ENCODE results near the gene KCNJ1.
A peak's percentile ranks its signal among the peaks of the same experiment; 100 is the strongest.

The KCNJ1 gene

DNA sequence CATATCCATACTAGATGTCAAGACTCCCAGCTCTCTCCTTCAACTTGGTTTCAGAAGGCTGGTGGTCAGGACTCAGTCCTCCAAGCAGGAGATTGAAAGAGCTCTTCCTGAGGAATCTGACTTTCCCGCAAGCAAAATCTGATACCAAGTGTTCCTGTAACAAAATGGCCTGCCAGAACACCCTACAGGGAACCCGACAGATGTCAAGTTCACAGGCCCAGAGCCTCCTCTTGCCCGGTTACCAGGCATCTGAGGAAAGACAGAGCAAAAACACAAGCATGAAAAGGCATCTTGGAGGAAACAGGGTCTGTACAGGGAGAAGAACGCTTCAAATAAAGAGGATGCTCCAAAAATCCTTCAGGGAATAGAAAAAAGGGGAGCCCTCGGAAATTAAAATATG is 15.4 kb upstream of the KCNJ1 start:
- DNase-seq (ENCODE audit: low read depth, low spot score): no peak

DNA sequence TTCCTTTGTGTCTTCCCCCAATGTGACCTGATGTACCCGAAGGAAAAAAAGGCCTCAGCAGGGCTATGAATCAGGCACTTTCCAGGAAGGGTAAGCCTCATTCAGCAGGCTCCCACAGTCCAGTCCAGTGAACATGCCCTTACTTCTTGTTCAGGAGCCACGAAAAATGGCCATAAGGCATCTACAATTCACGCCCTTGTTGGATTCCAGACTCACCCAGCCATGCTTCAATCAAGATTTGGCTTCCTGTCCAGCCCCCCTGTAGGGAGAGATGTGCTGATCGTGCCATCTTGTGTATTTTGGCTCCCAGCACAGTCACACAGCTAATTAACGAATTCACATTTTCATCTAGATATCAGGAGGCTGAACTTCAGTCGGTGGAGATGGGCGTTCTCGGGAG is 14.1 kb upstream of the KCNJ1 start:
- DNase-seq (ENCODE audit: low read depth, low spot score): no peak

DNA sequence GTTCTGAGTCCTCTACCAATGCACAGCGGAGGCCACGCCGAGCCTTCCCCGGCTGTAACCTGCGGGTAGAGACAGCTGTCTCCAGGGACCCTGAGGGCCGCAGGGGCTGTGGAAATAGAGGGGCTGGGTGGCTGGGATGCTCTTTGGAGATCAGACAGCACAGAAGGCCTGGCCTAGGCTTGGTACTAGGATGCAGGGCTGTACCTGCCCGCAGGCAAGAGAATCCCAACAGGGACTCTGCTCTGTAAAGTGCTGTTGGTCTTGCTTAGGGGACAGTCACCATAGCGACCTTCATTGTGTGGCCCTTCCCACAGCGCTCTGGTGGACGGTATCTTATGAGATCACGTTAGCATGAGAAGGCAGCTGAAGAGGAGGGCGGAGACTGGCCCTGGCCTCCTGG is 12.7 kb upstream of the KCNJ1 start:
- no peak for DNase-seq (ENCODE audit: low read depth, low spot score)

DNA sequence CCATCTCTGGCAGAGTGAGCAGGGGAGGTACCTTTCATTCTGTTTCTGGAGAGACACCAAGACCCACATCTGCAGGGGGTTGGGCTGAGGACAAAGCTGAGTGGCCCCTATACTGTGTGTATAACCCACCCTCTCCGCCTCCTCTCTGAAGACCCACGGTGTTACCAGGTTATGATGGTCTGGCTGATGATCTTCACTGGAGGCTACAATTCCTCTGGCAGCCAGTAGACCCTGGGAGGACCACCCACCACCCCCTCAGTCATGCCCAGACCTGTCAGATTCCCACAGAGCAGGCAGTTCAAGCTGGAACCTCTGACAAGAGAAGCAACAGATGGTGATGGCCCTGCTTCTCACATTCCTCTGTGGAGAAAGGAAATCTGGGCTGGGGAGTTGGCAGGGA is 11.4 kb upstream of the KCNJ1 start:
- DNase-seq (ENCODE audit: low read depth, low spot score): no peak

DNA sequence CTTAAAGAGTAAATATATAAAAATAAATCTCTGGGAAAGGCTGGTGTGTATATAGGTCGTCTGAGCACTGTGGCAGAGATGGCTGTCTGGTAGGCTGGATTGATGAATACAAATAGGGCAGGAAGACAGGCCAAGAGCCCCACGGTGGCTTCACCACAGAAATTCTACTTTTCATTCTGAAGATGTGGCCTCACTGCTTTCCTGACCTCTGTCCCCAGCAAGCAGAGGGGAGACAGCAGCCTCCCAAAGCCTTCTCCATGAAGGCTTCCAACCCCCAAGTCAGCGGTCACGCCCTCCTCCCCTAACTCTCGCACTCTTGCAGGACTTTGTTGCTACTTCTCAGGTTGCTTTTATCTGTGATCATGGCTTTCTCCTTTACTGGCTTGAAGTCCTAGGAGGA is 10.6 kb upstream of the KCNJ1 start:
- DNase-seq (ENCODE audit: low read depth, low spot score): no peak

DNA sequence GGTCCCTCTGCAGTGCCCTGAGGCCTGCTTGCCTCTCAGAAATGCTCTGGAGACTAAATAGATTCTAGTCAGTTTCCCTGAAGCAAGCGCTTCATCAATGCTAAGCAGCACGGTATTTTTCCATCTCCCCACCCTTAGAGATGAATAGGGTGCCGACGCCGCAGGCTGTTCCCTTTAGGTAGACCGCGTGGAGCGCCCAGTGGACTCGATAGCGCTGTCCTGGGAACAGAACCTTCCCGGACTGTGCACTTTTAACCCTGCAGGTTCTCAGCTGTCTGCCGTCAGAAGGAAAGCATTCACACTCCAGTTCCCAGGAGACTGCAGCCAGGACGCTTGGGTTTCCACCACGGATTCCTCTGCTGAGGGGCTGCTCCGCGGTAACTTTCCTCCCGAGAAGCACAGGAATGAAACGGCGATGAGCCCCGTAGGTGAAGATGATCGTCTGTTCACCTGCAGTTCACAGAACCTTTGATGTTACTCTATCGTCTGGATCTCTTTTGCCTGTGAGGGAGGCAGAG is 9.1 kb upstream of the KCNJ1 start:
- no peak for DNase-seq (ENCODE audit: low read depth, low spot score)

DNA sequence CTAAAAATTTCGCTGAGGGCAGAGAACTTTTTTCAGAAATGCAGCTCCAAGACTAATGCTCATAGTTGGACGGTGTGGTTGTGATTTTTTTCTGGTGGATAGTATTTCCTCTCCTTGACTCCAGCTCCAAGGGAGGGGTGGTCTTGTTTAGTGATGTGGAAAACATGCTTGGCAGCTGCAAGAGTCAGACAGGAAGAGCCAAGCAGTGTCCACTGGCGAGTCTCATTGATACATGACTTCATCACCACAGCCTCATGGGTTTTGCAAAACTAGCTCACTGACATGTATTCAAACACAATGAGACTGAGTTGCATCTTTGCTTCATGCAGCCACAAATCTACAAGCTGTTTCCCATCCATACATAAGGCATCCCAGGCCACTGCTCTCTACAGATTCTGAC is 7.3 kb upstream of the KCNJ1 start:
- no peak for DNase-seq (ENCODE audit: low read depth, low spot score)

DNA sequence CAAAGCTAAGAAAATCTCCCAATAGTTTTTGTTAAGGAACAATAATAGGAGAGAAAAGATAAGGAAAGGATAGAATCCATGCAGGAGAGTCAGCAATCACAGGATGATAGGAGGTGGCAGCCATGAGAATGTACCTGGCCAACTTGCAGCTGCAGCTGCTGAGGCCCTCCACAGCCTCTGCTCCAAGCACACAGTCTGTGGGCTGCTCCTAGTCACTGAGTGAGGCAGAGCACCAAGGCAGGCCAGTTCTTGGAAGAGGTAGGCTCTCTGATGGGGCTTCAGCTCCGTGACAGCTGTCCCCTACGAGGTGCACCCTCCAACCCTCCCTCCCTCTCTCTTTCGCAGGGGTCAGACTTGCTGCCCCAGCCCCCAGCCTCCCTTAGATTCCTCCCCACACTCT is 5.5 kb upstream of the KCNJ1 start:
- no peak for DNase-seq (ENCODE audit: low read depth, low spot score)

DNA sequence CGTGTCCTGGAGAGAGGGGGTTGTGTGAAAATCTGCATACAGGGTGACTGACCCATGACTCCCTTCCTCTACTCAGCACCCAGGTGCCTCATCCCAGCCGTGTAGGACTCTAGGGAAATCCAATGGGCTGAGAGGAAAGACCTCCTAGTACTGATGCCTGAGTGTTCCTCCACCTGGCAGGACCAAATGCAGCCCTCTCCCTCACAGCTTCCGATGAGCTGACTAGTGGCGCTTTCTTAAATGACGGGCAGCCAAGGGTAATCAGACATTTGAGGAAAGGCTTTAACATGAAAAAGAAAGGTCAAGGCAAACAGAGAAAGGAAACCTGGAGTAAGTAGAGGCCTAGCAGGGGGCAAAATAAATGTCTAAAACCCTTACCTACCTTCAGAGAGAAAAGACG is 5.0 kb upstream of the KCNJ1 start:
- DNase-seq (ENCODE audit: low read depth, low spot score): no peak

DNA sequence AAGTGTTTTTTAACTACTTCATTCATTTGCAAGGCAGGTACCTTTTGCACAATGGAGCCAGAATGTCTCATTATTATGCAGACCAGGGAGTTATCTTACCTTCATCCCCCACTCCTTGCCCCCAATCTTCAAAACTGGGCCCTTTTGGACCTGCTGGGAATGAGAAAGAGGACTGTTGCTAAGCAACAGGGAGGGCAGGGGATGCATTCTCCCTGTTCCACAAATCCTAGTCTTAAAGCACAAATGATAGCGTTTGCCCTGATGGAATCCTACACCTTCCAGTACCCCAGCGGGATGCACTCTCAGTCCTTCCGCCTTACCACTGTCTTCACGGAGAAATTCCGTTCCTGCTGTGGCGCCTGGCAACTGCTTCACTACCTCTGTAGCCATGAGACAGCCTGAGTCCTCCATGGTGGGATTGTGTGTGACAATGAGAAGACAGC is 4.1 kb upstream of the KCNJ1 start:
- DNase-seq (ENCODE audit: low read depth, low spot score): no peak

DNA sequence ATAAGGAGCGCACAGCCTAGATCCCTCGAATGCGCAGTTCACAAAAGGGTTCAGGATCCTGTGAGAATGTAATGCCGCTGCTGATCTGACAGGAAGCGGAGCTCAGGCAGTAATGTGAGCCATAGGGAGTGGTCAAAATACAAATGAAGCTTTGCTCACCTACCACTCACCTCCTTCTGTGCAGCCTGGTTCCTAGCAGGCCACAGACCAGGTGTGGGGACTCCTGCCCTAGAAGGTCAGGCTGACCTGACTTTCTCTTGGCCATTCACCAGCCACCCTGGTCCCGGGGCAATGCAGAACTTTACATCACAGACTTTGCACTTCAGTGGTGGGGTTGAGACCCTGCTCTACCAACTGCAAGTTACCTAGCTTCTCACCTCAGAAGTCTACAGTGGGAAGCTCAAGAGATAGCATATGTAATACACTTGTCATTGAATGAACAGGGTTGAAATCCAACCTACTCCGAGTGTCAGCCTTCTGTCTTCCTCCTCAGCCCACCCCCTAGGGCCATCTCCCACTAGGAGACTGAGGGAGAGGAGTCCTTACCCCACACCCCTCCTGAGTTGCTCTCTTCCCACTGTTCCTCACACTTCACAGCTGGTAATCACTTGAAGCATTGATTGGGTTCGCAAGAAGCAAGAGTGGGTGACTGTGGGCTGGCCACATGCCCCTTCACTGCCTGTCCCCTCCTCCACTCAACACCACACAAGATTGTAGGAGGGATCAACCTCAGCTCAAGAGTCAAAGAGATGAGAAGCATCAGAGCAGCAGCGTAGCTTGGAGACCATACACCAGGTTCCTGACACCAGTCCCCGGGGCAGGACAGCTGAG is 2.0 kb upstream of the KCNJ1 start:
- no peak for DNase-seq (ENCODE audit: low read depth, low spot score)

DNA sequence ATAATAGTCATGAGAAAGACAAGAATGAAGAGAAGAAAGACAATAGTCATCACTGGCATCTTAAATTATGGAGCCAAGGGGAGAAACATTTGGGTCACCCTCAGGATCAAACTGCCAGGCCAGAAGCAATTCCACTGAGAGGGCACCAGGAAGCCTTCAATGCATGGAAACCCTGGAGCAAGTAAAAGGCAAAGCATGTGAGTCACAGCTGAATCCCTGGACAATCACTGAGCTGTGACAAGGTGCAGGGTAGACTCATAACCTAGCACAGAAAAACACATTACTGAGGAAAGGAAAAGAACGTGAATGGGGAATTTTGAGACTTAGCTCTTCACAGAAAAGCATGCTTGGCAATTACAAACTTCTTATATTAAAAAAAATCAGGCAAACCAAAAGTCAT is 1.6 kb downstream of the KCNJ1 start:
- no peak for DNase-seq (ENCODE audit: low read depth, low spot score)

DNA sequence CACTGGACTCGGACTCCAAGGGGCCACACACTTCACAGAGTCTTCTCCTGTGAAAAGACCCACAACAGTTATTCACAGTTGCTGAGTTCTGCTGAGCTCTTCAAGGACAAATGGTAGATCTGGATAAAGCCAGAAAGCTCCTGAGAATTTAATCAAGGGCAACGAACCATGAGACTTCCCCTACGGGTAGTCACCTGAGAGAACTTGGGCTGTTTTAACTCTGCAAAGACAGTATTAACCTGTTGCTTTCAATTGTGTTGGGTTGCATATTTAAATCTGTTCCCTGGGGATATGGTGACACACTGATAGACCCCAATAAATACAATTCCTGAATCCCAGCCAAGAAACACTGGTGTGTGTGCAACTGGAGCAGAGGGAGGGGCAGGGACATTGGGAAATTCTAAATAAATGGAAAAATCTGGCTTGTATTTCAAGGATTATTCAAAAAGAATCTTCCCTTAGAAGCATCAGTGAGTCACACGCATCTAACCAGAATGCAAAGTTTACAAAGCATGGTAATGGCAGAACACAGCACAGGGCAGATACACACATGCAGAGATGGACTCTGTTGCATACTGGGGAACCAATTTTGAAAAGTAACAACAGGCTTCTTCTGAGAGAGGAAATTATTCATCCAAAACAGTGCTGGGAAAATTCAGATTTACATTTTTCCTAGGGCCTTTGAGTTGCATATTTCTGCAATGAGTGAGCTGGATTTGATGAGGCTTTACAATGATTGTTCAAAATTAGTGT is 4.0 kb downstream of the KCNJ1 start:
- no peak for DNase-seq (ENCODE audit: low read depth, low spot score)

DNA sequence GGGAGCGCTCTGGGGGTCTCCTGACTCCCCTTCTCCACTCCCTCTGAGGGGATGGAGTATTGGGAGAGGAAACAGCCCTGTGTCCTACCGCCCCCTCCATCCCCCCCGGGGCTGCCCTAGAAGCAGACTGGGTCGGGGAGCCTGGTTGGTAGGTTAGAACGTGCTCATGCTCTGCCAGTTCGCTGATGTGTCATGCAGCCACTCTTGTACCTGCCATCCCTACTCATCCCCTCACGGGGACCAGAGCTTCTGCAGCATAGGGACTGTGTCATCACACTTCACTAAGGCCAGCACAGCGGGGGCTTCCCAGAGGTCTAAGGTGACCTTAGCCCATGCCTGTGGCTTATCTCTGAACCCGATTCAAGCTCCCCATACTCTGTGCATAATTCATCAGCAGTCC is 4.7 kb downstream of the KCNJ1 start:
- no peak for DNase-seq (ENCODE audit: low read depth, low spot score)

DNA sequence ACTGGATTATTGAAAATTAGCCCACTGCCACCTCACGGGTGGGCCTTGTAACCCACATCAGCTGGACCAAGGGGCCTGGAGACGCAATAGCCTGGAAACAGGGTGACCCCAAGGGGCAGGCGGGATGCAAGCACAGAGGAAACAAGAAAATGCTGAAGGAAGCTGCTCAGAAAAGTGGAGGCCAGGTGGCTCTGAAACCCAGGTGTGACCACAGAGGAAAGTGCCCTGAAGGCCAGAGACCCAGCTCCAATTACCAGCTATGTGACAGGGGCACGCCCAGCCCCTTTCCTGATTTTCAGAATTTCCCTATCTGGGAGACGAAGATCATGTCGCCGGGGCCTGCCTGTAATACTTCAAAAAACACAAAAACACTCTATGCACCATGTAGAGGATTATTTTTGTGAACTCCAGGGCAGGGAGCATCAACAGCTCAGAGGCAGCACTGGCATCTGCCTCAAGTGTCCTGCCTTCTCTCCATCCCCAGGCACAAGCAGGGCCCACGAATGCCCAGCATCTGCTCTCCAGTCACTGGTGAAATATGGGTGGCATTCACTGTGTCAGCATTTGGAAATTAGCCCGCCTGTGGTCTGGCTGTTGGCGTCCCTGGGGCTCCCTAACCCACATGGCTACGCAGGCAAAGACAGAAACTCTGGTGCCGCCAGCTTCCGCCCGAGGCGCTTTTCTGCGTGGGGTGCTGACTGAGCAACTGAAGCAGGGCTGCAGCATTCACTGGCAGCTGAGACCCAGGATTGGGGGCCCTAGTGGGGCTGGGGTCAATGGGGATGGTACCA is 6.3 kb downstream of the KCNJ1 start:
- DNase-seq (ENCODE audit: low read depth, low spot score): no peak

DNA sequence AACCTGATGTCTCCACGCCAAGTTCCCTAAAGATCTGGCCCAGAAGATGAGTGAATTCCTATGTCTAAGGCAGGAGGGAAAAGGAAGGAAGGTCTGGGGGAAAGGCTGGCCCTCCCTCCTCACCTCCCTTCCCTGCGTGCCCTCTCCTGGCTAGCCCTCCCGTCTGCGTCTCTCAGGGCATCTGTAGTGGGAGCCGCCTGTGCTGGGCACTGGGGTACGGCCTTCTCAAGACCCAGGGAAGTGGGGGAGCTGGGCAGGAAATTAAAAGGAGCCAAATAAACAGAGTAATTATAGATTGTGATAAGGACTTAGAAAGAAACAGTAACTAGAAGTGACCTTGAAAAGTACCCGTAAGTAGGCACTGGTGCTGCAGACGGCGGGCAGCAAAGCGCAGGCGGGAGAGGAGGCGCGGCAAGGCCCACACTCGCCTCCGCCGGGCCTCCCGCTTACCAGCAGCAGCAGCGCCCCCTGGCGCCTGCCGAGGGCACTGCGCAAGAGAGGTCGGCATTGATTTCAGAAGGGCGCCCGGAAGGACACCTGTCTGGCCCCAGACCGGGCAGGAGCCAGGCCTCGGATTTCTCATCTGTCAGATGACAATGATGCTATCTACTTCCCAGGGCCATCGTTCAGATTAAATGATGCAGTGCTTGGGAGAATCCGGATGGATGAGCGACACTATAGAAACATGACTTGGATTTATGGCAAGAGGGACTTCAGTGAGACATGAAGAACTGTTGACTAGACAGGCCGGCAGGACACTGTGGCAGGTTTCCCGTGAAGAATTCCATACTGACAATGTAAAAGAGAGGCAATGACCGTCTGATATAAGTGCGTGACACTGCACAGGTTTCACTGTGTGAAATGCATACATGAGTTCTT is 7.3 kb downstream of the KCNJ1 start:
- peak; percentile 39 for DNase-seq (ENCODE audit: low read depth, low spot score)

DNA sequence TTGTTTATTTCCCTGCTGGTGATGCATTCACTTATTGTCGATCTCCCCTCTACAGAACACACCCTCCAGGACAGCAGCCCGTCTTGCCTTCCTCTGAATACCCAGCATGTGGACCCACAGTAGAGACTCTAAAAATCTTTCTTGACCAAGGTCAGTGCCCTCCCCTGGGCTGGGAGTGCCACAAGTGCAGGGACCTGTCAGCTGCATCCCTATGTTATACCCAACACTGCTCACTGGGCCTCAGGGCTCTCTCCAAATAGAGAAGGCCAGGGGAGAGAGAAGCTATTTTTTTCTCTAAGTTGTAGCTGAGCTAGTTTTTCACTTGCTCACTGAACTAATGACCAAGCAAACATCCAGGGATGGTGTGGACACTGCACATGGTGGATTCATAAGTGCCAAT is 9.8 kb downstream of the KCNJ1 start:
- DNase-seq (ENCODE audit: low read depth, low spot score): no peak

DNA sequence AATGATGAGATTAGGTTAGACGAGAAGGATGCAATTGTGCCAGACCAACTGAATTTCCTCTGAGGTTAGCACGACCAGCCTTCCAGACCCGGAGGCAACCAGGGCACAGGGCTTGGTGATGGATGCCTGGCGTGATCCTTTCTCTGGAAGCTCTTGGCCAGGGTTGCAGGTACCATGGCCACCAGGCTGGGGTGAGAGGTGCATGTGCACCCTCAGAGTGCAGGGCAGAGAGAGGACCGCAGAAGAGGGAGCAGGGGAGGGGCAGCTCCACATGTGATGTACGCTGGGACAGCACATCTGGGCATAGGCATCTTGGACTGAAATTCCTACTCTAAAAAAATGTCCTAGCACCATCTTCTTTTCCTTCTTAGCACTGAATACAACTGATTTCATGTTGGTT is 10.9 kb downstream of the KCNJ1 start:
- DNase-seq (ENCODE audit: low read depth, low spot score): no peak

DNA sequence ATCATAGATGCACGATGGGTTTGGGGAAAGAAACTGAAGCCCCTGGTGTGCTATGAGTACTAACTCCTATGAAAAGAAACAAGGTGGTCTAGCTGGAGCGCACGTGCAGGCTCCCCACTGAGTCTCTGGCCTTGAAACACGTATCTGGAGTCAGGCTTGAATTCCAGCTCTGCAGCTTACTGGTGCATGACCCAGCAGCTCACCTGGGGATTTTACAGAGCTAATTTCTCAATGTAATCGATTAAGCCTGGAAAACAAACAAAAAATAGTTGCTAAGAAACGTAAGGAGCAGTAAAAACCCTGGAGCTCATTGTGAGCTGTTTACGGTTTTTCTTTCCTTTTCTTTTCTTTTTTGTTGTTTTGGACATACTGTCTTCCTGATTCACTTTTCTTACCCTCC is 12.3 kb downstream of the KCNJ1 start:
- DNase-seq (ENCODE audit: low read depth, low spot score): no peak

DNA sequence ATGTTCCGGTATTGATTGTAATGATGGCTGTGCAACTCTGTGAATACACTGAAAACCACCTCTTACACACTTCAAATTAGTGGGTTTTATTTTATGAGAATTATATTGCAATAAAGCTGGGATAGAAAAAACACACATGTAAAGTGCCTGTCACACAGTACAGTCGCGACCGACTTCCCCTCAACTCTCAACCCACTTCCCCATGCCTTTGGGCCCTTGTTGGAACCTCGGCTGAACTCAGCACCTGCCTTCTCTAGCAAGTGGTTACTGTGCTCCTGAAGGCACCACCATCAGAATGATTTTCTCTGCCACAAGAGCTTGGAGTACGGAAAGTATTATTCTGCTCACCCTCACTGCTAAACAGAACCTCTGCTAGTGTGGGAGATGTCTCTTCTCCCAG is 13.5 kb downstream of the KCNJ1 start:
- DNase-seq (ENCODE audit: low read depth, low spot score): no peak

DNA sequence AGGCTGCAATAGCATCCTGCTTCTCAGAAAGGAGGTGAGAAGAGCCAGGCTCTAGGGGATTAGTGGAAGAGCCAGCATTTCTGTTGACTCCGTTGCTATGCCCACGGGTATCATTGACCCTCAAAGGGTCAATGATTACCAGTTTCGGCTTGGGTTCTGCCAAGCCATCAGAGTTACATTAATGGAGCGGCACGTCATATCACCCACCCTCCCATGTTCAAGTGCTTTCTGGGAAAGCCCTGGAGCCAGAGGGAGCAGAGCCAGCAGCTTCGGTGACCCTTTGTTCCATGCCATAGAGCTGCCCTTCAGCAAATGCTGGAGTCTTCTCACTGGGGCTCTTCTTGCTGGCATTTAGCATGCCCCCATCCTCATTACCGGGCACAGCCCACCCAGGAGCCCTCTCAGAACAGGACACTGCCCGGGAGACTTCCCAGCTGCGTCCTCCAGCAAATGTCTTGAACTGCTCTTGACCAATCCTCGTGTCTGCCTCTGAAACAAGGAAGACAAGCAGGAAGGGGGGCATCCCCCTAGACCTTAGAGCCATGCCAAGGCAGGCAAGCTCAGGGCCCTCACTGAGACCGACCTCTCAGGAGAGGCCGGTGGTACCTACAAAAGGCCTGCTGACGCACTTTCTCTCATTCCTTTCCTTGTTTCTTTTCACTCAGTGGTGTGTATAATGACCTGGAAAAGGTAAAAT is 14.6 kb downstream of the KCNJ1 start:
- DNase-seq (ENCODE audit: low read depth, low spot score): no peak
